Thyroid gland (tissue), 4 donors: ENCODE measurements around the gene FRMD4A.

Experiments used
- POLR2A ChIP-seq, 2 donors: fragments of 450-650 bp; IDR thresholded peaks; one replicate each; pipeline ENCODE4 v1.6.1; 2017; ENCODE audit warnings: antibody characterized with exemption in 2 of 2, mild to moderate bottlenecking in 2 of 2, moderate library complexity in 1 of 2
- TF ChIP-seq, protein P1 (sequence below), 6 experiments: fragments of 200-600 bp in 3 of 6; fragments of 450-650 bp in 3 of 6; sonication (generic) in 3 of 6; IDR thresholded peaks; one replicate each; pipeline ENCODE4 v1.5.1; 2016 to 2019; ENCODE audit warnings: antibody characterized with exemption in 6 of 6, mild to moderate bottlenecking in 2 of 6, inconsistent platforms in 1 of 6, moderate library complexity in 1 of 6

DNA sequence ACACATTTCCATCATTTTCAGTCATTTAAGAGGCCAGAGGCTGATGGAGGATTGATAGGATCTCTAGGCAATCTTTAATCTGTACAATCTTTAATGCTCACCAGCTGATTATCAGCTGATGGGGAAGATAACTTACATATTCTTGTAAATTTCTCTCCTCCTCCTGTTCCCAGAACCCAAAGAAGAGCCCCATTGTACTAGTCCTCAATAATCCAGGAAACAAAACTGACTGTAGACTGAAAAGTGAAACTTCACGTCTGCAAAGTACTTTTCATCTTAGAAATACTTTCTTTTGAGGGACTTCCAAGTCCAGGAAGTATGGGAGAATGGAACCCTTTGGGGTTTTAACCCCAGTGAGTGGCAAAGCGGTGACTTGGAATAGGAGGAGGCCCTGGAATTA lies 283.3 kb downstream of the FRMD4A start:
- TF ChIP-seq, protein P1, sequence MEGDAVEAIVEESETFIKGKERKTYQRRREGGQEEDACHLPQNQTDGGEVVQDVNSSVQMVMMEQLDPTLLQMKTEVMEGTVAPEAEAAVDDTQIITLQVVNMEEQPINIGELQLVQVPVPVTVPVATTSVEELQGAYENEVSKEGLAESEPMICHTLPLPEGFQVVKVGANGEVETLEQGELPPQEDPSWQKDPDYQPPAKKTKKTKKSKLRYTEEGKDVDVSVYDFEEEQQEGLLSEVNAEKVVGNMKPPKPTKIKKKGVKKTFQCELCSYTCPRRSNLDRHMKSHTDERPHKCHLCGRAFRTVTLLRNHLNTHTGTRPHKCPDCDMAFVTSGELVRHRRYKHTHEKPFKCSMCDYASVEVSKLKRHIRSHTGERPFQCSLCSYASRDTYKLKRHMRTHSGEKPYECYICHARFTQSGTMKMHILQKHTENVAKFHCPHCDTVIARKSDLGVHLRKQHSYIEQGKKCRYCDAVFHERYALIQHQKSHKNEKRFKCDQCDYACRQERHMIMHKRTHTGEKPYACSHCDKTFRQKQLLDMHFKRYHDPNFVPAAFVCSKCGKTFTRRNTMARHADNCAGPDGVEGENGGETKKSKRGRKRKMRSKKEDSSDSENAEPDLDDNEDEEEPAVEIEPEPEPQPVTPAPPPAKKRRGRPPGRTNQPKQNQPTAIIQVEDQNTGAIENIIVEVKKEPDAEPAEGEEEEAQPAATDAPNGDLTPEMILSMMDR (IDR thresholded peaks at IDR 0.05), result no peak
- no peak for TF ChIP-seq POLR2A (IDR thresholded peaks at IDR 0.05)
